ENCODE results near the gene ASMTL.

The ASMTL gene

GRCh38 chrX:1403228-1403627 lies 49.5 kb downstream of the ASMTL start:
- DNase-seq (ENCODE audit: low spot score), result no peak

- DNase-seq (ENCODE audit: low spot score), result no peak
Observed at GRCh38 chrX:1401611-1402430, 50.9 kb downstream of the ASMTL start.

- no peak for DNase-seq (ENCODE audit: low spot score)
Observed at GRCh38 chrX:1400742-1401471, 51.8 kb downstream of the ASMTL start.

GRCh38 chrX:1400049-1400448 lies 52.7 kb downstream of the ASMTL start:
- DNase-seq (ENCODE audit: low spot score), result no peak

- DNase-seq (ENCODE audit: low spot score), result no peak
Observed at GRCh38 chrX:1398431-1399340, 54.0 kb downstream of the ASMTL start.

- no peak for DNase-seq (ENCODE audit: low spot score)
Observed at GRCh38 chrX:1397441-1398270, 55.1 kb downstream of the ASMTL start.

- no peak for DNase-seq (ENCODE audit: low spot score)
Observed at GRCh38 chrX:1397001-1397400, 55.7 kb downstream of the ASMTL start.

- no peak for DNase-seq (ENCODE audit: low spot score)
Observed at GRCh38 chrX:1395646-1396216, 57.0 kb downstream of the ASMTL start.

- no peak for DNase-seq (ENCODE audit: low spot score)
Observed at GRCh38 chrX:1394731-1395501, 57.8 kb downstream of the ASMTL start.

GRCh38 chrX:1393871-1394615 lies 58.7 kb downstream of the ASMTL start:
- DNase-seq (ENCODE audit: low spot score), result no peak

- DNase-seq (ENCODE audit: low spot score), result no peak
Observed at GRCh38 chrX:1392376-1393068, 60.2 kb downstream of the ASMTL start.

GRCh38 chrX:1391707-1392375 lies 60.9 kb downstream of the ASMTL start, which contains the start of gene SLC25A6:
Gene SLC25A6 (minus strand): TSS chrX:1392113. CDS start chrX:1392009, 104 bp downstream.
- peak; percentile 90 for DNase-seq (ENCODE audit: low spot score)

- no peak for DNase-seq (ENCODE audit: low spot score)
Observed at GRCh38 chrX:1391370-1391706, 61.4 kb downstream of the ASMTL start.

GRCh38 chrX:1390621-1391369 lies 61.9 kb downstream of the ASMTL start:
- no peak for DNase-seq (ENCODE audit: low spot score)

GRCh38 chrX:1389993-1390285 lies 62.8 kb downstream of the ASMTL start:
- DNase-seq (ENCODE audit: low spot score), result no peak

GRCh38 chrX:1389181-1389992 lies 63.3 kb downstream of the ASMTL start:
- no peak for DNase-seq (ENCODE audit: low spot score)

GRCh38 chrX:1388651-1389050 lies 64.1 kb downstream of the ASMTL start:
- no peak for DNase-seq (ENCODE audit: low spot score)

All from COLO829 (cell line).